ENCODE data around the gene POLR1A. TPM values are rescaled to one million over a fixed set of nuclear protein-coding genes. Genes with fewer than 3 reads are reported as not detected.

POLR1A gene
- total RNA-seq, 1 donor from 2014 or later, result 32.6 TPM

DNA sequence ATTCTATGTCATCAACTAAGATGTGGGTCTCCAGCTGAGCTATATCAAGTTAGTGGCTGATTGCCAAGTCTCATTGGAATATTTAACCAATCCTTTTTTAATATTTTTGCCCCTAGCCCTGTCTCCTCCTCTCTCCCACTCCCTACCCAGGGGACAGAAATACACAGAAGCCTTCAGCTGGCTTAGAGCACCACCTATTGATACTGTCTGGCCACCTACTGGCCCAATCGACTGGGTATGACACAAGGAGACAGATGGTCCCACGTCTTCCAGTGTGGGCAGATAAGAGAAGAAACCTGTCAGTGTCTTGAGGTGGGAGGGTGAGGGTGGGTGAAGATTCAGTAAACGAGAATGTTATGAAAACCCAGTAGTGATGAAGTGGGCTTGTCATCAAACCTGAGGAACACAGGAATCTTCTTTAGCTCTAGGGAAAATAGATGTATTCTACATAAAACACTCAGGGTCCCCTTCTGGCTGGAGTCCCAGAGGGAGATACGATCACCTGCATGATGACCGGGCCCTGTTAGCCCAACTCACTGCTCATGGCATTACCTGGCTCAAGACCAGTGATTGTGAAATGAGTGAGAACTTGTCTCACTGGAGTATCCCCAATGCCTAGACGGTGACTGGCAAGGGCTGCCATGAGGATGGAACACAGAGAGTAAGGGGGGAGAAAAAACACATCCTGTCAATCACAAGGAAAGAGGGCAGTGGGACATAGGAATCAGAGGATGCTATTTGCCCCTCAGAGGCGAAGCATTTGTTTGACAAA lies 26.7 kb downstream of the POLR1A start:
- Mint-ChIP-seq H3K27ac (ENCODE audit: unreplicated experiment) (no peak overlapping the region), H3K36me3 (ENCODE audit: low read depth) (peaks cover 28% of the 10 kb centered on the region), H3K4me1 (ENCODE audit: low read depth) (peaks cover 12% of the 10 kb centered on the region), H3K4me3 (ENCODE audit: unreplicated experiment) (no peak overlapping the region), H3K27me3 (ENCODE audit: low read depth) (no peaks in the 10 kb centered on the region), H3K9me3 (ENCODE audit: low read depth) (no peaks in the 10 kb centered on the region)
- DNase-seq (ENCODE audit: low spot score), result no peak
- TF ChIP-seq CTCF (IDR thresholded peaks at IDR 0.05), result peak; percentile 84

DNA sequence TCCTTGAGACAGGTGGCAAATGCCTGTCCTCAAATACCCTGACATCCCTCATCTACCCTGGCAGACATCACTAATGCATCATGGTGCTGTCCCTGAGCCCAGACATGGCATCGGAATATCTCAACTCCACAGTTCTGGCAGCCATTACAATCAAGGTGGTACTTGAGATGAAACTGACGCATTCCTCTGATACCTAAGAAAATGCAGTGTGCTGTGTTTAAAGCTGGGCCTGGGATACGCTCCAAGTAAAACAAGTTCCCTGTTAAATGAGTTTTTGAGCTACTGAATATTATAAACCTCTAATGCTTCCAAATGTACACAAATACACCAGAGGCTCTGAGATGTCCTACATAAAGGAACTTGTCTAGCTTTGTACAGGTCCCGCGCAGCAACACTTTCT lies 29.8 kb downstream of the POLR1A start:
- Mint-ChIP-seq H3K27ac (ENCODE audit: unreplicated experiment) (no peak overlapping the region), H3K4me1 (ENCODE audit: low read depth) (peaks cover 39% of the 10 kb centered on the region), H3K36me3 (ENCODE audit: low read depth) (peaks cover 33% of the 10 kb centered on the region), H3K4me3 (ENCODE audit: unreplicated experiment) (no peak overlapping the region), H3K9me3 (ENCODE audit: low read depth) (peaks cover 2% of the 10 kb centered on the region), H3K27me3 (ENCODE audit: low read depth) (no peaks in the 10 kb centered on the region)
- no peak for TF ChIP-seq CTCF (IDR thresholded peaks at IDR 0.05)
- DNase-seq (ENCODE audit: low spot score), result no peak

DNA sequence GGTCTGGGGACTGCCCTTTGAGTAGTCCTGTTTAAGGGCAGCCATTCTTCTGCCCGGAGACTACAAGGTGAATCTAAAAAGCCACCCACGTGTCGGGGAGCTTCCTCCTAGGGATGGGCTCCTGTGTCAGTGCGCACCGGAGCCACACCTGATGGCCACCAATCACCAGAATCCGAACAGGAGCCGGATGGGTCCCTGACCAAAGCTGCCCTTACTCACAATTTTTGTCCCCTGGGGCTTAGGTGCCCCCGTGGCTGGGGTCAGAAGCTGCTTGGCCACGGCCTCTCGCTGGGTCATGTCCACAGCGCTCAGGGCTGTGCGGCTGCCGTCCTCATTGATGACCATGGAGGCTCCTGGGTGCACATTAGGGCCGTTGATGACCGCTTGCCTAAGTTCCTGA lies 30.9 kb downstream of the POLR1A start:
- TF ChIP-seq CTCF (IDR thresholded peaks at IDR 0.05), result no peak
- no peak for DNase-seq (ENCODE audit: low spot score)
- Mint-ChIP-seq H3K9me3 (ENCODE audit: low read depth) (peaks cover 2% of the 10 kb centered on the region), H3K36me3 (ENCODE audit: low read depth) (peaks cover 39% of the 10 kb centered on the region), H3K27me3 (ENCODE audit: low read depth) (no peaks in the 10 kb centered on the region), H3K4me1 (ENCODE audit: low read depth) (peaks cover 34% of the 10 kb centered on the region), H3K4me3 (ENCODE audit: unreplicated experiment) (no peak overlapping the region), H3K27ac (ENCODE audit: unreplicated experiment) (no peak overlapping the region)

- H3K36me3 Mint-ChIP-seq (ENCODE audit: low read depth), result peaks cover 41% of the 10 kb centered on the region
- no peaks in the 10 kb centered on the region for H3K27me3 Mint-ChIP-seq (ENCODE audit: low read depth)
- H3K4me1 Mint-ChIP-seq (ENCODE audit: low read depth), result peaks cover 33% of the 10 kb centered on the region
- TF ChIP-seq CTCF (IDR thresholded peaks at IDR 0.05), result no peak
- DNase-seq (ENCODE audit: low spot score), result no peak
- no peak overlapping the region for H3K4me3 Mint-ChIP-seq (ENCODE audit: unreplicated experiment)
- no peak overlapping the region for H3K27ac Mint-ChIP-seq (ENCODE audit: unreplicated experiment)
- peaks cover 2% of the 10 kb centered on the region for H3K9me3 Mint-ChIP-seq (ENCODE audit: low read depth)
Measured at GRCh38 chr2:86074256-86074655, 31.4 kb downstream of the POLR1A start.

GRCh38 chr2:86073225-86073624 lies 32.5 kb downstream of the POLR1A start:
- DNase-seq (ENCODE audit: low spot score), result no peak
- H3K36me3 Mint-ChIP-seq (ENCODE audit: low read depth), result peaks cover 43% of the 10 kb centered on the region
- H3K27me3 Mint-ChIP-seq (ENCODE audit: low read depth), result no peaks in the 10 kb centered on the region
- peaks cover 2% of the 10 kb centered on the region for H3K9me3 Mint-ChIP-seq (ENCODE audit: low read depth)
- H3K4me3 Mint-ChIP-seq (ENCODE audit: unreplicated experiment), result no peak overlapping the region
- TF ChIP-seq CTCF (IDR thresholded peaks at IDR 0.05), result no peak
- H3K4me1 Mint-ChIP-seq (ENCODE audit: low read depth), result peaks cover 37% of the 10 kb centered on the region
- H3K27ac Mint-ChIP-seq (ENCODE audit: unreplicated experiment), result peak overlapping the region; percentile 8

Data from chondrocyte (in vitro differentiated cells).